Thyroid gland (tissue), 4 donors: Measurements from ENCODE around the gene PDZD2. TPM values are rescaled to one million over a fixed set of nuclear protein-coding genes. Genes with fewer than 3 reads are reported as not detected.

Experiments used
- DNase-seq, 2 donors: peaks; one replicate each; pipeline ENCODE4 v3.0.0-alpha.2; 2019
- H3K27ac ChIP-seq, 3 donors: fragments of 200-600 bp; sonication (generic); 1 replicate in 2 of 3; 2 replicates in 1 of 3; pipeline ENCODE4 v1.5.1; 2016 to 2019; ENCODE audit warnings: mild to moderate bottlenecking in 1 of 3, moderate library complexity in 1 of 3
- H3K27me3 ChIP-seq: fragments of 200-600 bp; sonication (generic); one replicate; pipeline ENCODE4 v1.5.1; 2019
- H3K36me3 ChIP-seq, 2 donors: fragments of 200-600 bp; sonication (generic); one replicate each; pipeline ENCODE4 v1.5.1; 2016 to 2019
- H3K4me1 ChIP-seq, 2 donors: fragments of 200-600 bp; sonication (generic); one replicate each; pipeline ENCODE4 v1.5.1; 2017 to 2019
- H3K4me3 ChIP-seq, 3 donors: fragments of 200-600 bp; sonication (generic); replicated peaks in 1 of 3; 1 replicate in 2 of 3; 2 replicates in 1 of 3; pipeline ENCODE4 v1.5.1; 2016; ENCODE audit warnings: mild to moderate bottlenecking in 1 of 3
- H3K9me3 ChIP-seq: fragments of 200-600 bp; sonication (generic); one replicate; pipeline ENCODE4 v1.5.1; 2017
- POLR2A ChIP-seq, 2 donors: fragments of 450-650 bp; IDR thresholded peaks; one replicate each; pipeline ENCODE4 v1.6.1; 2017; ENCODE audit warnings: antibody characterized with exemption in 2 of 2, mild to moderate bottlenecking in 2 of 2, moderate library complexity in 1 of 2
- WGBS, 2 donors: methylation state at CpG; one replicate each; pipeline ENCODE4 v1.1.5; 2017; 5-methylcytosine and 5-hydroxymethylcytosine counted together
- intact Hi-C: fragments of 100-400 bp; cut with DNase I; formaldehyde crosslinking; loops from one replicate; pipeline ENCODE4 v1.15.1; 2023
- total RNA-seq, 4 donors: library from RNA; depleted of rRNA; stranded (reverse); fragments of >200 nt; gene quantifications; one replicate each; pipeline ENCODE4 v1.2.3, GENCODE V29; 2016
- TF ChIP-seq, protein P1 (sequence below), 6 experiments: fragments of 200-600 bp in 3 of 6; fragments of 450-650 bp in 3 of 6; sonication (generic) in 3 of 6; IDR thresholded peaks; one replicate each; pipeline ENCODE4 v1.5.1; 2016 to 2019; ENCODE audit warnings: antibody characterized with exemption in 6 of 6, mild to moderate bottlenecking in 2 of 6, inconsistent platforms in 1 of 6, moderate library complexity in 1 of 6

PDZD2 gene
- total RNA-seq, 4 donors from 2014 or later = 1.8 to 4.5 (median 3.9) TPM

DNA sequence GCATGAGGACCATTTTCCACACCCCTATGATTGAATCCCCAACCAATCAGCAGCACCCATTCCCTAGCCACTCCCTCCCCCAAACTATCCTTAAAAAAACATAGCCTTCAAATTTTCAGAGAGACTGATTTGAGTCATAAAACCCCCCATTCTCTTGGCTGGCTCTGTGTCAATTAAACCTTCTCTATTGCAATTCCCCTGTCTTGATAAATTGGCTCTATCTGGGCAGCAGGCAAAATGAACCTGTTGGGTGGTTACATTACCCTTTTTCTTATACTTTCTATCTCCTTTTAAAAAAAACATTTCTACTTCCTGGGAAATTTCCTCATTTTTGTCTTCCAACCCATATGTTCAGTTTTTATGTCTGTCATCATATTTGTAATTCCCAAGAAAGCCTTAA is 220.2 kb downstream of the PDZD2 start:
- Histone ChIP-seq H3K4me3 (no peak overlapping the region), H3K4me1 (peaks cover 4 to 12% of the 10 kb centered on the region in 2 donors), H3K36me3 (no peaks in the 10 kb centered on the region), H3K27ac (no peak overlapping the region), H3K27me3 (no peaks in the 10 kb centered on the region), H3K9me3 (no peaks in the 10 kb centered on the region)
- intact Hi-C loops = no loop called here
- TF ChIP-seq, protein P1, sequence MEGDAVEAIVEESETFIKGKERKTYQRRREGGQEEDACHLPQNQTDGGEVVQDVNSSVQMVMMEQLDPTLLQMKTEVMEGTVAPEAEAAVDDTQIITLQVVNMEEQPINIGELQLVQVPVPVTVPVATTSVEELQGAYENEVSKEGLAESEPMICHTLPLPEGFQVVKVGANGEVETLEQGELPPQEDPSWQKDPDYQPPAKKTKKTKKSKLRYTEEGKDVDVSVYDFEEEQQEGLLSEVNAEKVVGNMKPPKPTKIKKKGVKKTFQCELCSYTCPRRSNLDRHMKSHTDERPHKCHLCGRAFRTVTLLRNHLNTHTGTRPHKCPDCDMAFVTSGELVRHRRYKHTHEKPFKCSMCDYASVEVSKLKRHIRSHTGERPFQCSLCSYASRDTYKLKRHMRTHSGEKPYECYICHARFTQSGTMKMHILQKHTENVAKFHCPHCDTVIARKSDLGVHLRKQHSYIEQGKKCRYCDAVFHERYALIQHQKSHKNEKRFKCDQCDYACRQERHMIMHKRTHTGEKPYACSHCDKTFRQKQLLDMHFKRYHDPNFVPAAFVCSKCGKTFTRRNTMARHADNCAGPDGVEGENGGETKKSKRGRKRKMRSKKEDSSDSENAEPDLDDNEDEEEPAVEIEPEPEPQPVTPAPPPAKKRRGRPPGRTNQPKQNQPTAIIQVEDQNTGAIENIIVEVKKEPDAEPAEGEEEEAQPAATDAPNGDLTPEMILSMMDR (IDR thresholded peaks at IDR 0.05) = no peak
- TF ChIP-seq POLR2A (IDR thresholded peaks at IDR 0.05) = no peak
- no peak for DNase-seq

DNA sequence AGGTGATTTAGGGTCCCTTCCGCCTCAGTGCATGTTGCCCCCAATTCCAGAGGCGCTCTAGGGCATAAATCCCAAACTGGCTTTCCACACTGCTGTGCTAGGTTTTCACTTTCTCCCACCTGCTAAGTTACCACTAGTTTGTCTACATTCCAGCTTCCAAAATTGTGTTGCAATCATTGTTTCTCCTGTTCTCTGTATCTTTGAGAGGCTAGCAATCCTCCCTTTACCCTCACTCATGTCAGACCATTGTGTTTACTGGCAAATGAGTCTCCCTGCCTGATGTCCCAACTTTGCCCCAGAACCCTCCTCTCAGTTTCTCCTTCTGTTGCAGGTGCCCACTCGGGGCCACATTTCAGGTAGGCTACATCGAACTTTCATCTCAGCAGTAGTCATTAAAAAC is 221.3 kb downstream of the PDZD2 start:
- Histone ChIP-seq H3K4me1 (peaks cover 3 to 8% of the 10 kb centered on the region in 2 donors), H3K27ac (no peak overlapping the region), H3K4me3 (no peak overlapping the region), H3K9me3 (no peaks in the 10 kb centered on the region), H3K27me3 (no peaks in the 10 kb centered on the region), H3K36me3 (no peaks in the 10 kb centered on the region)
- no peak for TF ChIP-seq POLR2A (IDR thresholded peaks at IDR 0.05)
- TF ChIP-seq, protein P1 (IDR thresholded peaks at IDR 0.05) = no peak
- intact Hi-C loops = no loop called here
- 93 to 96% methylated on average over 4 of the region's 4 CpGs for WGBS, 2 donors
- DNase-seq = no peak

DNA sequence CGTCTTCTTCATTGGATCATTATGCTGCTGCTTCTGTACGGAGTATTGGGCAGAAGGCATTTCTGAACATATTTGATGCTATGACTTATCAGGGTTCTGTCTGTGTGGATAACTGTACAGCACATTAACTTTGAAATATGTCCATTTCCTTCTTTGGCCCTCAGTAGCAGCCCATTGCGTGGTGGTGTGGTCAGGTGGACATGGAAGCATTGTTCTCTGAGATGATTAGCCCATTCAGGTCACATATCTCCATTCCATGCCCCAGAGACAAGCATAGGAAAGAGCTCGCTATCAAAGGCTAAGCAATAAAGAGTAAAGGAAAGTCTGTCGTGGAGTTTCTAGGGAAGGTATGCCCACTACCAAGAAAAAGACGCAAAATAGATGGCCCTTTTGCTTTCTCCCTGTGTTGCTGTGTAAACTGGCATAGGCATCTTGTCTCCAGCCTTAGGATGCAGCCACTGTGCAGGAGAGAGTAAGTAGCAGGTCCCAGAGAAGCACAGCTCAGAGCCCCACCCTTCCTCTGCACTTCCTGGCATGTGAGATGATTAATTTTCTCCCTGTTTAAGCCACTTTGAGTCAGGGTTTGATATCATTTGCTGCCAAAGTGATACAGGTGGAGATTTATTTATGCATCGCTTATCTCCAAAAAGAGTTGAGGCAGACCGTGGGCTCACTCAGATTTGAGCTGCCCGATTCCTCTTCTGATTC is 221.9 kb downstream of the PDZD2 start:
- whole genome bisulfite sequencing, 2 donors = 91 to 92% methylated on average over 9 of the region's 9 CpGs
- H3K36me3 ChIP-seq = no peaks in the 10 kb centered on the region
- peaks cover 0 to 2% of the 10 kb centered on the region in 2 donors for H3K4me1 ChIP-seq
- H3K4me3 ChIP-seq = no peak overlapping the region
- intact Hi-C loops = no loop called here
- no peaks in the 10 kb centered on the region for H3K27me3 ChIP-seq
- H3K9me3 ChIP-seq = no peaks in the 10 kb centered on the region
- TF ChIP-seq, protein P1 (IDR thresholded peaks at IDR 0.05) = no peak
- no peak for DNase-seq
- H3K27ac ChIP-seq = no peak overlapping the region

DNA sequence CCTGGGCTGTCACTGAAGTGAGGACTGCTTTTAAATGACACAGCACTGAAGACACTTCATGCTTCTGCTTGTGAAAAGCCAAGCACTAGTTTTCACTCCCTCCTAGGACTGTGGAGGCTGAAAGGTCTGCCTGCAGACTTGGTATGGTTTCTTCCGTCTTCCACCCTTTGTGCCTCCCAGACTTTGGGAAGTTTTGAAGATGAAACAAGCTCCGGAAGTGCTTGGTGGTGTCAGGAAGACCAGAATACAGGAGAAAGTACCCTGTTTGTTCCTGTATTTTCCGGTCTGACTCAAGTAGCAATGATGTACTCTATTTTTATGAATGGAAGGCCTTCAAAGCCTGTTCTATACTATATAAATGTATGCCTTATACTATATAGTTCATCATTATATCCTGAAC is 222.7 kb downstream of the PDZD2 start:
- TF ChIP-seq, protein P1 (IDR thresholded peaks at IDR 0.05) = no peak
- TF ChIP-seq POLR2A (IDR thresholded peaks at IDR 0.05) = no peak
- no peaks in the 10 kb centered on the region for H3K4me1 ChIP-seq
- H3K27ac ChIP-seq = no peak overlapping the region
- no peak for DNase-seq
- H3K36me3 ChIP-seq = no peaks in the 10 kb centered on the region
- H3K27me3 ChIP-seq = no peaks in the 10 kb centered on the region
- intact Hi-C loops = no loop called here
- 76 to 83% methylated on average over 3 of the region's 3 CpGs for WGBS, 2 donors
- H3K4me3 ChIP-seq = no peak overlapping the region
- H3K9me3 ChIP-seq = no peaks in the 10 kb centered on the region

DNA sequence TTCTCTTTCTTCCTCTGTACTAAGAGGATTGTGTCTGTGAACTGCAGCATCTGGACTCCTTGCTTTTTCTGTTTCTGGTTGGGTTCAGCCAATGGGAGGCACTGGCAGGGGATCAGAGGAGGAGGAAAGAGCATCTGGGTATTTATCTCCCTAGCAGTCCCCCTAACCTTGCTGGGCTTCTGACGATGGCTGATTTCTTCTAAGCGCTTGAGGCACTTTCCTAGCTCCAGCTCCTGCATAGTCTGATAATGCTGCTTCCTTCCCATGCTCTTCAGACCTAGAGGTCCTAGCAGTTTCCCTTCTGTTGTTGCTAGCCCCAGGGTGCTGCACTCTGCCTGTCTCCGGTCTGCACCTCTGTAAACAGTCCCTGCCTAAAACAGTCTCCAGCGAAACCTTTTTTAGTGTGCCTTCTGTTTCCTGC is 225.1 kb downstream of the PDZD2 start:
- intact Hi-C loops = no loop called here
- 68 to 69% methylated on average over 4 of the region's 4 CpGs for WGBS, 2 donors
- Histone ChIP-seq H3K36me3 (no peaks in the 10 kb centered on the region), H3K27me3 (no peaks in the 10 kb centered on the region), H3K27ac (no peak overlapping the region), H3K9me3 (no peaks in the 10 kb centered on the region), H3K4me1 (no peaks in the 10 kb centered on the region), H3K4me3 (no peak overlapping the region)
- DNase-seq = no peak
- TF ChIP-seq POLR2A (IDR thresholded peaks at IDR 0.05) = no peak
- TF ChIP-seq, protein P1 (IDR thresholded peaks at IDR 0.05) = no peak
